Choroid plexus epithelial cell (primary cell): ENCODE data around the gene UPF2.
"Not testable (repeated sequence)": the region's sequence is repeated elsewhere in the genome, so short reads cannot be mapped to it uniquely, and the experiment has no call there.

Source experiments
- DNase-seq: peaks from one replicate; pipeline ENCODE4 v3.0.0-alpha.2; 2010; ENCODE audit warnings: low read depth
- H3K4me3 ChIP-seq: 2 replicates; pipeline ENCODE4 v1.5.1; 2011; ENCODE audit warnings: low read depth, mild to moderate bottlenecking, control low read depth, low read length, moderate library complexity
- TF ChIP-seq, protein P1 (sequence below): conservative IDR thresholded peaks from 2 replicates; pipeline ENCODE4 v1.5.1; 2011; ENCODE audit warnings: low read depth, mild to moderate bottlenecking, control low read depth, inconsistent platforms, low read length, moderate library complexity

The UPF2 gene

DNA sequence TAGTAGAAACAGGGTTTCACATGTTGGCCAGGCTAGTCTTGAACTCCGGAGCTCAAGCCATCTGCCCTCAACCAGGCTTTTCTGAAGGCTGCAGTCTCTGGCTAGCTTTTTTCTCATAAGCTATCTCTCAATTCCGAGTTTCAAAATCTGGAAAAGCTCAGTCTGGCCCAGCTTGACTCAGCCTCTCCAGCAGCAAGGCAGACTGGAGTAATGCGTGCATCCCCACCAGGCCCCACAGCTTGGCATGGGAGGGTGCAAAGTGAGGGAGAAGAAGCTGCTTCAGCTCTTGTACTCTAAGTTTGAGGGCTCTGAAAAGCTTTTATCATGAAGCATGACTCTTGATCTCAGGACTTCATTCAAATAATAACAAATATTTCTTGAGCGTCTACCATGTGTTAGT lies 30.9 kb upstream of the UPF2 start:
- no peak overlapping the region for H3K4me3 ChIP-seq
- TF ChIP-seq, protein P1, sequence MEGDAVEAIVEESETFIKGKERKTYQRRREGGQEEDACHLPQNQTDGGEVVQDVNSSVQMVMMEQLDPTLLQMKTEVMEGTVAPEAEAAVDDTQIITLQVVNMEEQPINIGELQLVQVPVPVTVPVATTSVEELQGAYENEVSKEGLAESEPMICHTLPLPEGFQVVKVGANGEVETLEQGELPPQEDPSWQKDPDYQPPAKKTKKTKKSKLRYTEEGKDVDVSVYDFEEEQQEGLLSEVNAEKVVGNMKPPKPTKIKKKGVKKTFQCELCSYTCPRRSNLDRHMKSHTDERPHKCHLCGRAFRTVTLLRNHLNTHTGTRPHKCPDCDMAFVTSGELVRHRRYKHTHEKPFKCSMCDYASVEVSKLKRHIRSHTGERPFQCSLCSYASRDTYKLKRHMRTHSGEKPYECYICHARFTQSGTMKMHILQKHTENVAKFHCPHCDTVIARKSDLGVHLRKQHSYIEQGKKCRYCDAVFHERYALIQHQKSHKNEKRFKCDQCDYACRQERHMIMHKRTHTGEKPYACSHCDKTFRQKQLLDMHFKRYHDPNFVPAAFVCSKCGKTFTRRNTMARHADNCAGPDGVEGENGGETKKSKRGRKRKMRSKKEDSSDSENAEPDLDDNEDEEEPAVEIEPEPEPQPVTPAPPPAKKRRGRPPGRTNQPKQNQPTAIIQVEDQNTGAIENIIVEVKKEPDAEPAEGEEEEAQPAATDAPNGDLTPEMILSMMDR: no peak
- DNase-seq: no peak

DNA sequence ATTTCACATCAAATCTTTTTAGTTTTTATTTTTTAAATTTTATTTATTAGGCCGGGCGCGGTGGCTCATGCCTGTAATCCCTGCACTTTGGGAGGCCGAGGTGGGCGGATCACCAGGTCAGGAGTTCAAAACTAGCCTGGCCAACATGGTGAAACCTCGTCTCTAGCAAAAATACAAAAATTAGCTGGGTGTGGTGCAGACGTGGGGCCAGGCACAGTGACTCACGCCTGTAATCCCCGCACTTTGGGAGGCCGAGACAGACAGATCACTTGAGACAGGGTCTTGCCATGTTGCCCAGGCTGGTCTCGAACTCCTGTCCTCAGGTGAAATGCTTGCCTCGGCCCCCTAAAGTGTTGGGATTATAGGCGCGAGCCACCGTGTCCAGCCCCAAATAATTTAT lies 28.8 kb upstream of the UPF2 start:
- H3K4me3 ChIP-seq, DNase-seq: not testable (repeated sequence)

DNA sequence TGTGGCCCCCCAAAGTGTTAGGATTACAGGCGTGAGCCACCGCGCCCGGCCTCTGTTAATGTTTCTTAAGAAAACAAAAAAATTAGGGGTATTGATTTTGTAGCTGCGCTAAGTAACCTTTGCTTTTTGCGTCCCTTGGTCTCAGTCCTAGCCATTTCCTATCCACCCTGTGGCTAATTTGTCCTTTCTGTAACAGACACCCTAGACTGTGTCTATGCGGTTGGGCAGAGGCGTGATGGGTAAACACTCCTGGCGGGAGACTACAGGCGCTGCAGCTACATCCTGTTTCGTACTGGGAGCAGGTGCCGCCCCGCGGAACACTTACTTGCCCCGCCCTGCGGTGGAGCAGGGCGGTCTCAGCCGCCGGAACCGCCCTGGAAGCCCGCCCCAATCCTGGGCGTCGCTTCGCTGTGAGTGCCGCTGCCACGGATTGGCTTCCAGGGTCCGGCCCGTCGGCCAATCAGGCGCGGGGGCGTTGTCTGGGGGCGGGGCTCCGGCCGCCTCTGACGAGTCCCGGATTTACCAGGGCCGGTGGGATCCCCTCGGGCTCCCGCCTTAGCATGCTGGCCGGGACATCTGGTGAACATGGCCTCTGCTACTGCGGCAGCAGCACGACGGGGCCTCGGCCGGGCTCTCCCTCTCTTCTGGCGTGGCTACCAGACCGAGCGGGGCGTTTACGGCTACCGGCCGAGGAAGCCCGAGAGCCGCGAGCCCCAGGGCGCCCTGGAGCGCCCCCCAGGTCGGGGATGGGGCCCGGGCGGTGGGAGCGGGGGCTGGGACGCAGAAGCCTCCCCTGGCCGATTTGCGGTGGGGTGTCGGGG lies 26.1 kb upstream of the UPF2 start, which contains the start of gene DHTKD1:
DHTKD1 (plus strand) TSS at position 506 of the 821 bp plus-strand sequence; CDS start at position 586, 80 bp downstream.
- H3K4me3 ChIP-seq: peak within 1 kb of the TSS; percentile 89
- TF ChIP-seq, protein P1: peak; percentile 51
- DNase-seq: peak; percentile 99

DNA sequence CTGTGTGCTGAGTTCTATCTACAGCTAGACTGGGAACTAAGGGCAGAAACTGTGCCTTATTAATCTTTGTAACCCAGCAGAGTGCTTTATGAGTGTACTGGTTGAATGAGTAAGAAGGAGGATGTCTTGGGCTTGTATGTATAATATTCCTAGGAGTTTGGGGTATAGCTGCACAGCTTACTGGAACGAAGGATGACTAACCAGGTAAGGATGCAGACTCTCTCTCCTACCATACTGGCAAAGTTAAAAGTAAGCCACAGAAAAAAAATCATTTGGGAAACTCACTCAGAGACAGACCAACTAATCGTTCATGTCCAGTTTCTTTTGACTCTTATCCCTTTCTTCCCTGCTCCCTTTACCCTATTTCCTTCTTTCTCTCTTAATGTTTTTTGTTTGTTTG lies 24.7 kb upstream of the UPF2 start:
- peak; percentile 66 for DNase-seq
- no peak overlapping the region for H3K4me3 ChIP-seq
- TF ChIP-seq, protein P1: no peak

DNA sequence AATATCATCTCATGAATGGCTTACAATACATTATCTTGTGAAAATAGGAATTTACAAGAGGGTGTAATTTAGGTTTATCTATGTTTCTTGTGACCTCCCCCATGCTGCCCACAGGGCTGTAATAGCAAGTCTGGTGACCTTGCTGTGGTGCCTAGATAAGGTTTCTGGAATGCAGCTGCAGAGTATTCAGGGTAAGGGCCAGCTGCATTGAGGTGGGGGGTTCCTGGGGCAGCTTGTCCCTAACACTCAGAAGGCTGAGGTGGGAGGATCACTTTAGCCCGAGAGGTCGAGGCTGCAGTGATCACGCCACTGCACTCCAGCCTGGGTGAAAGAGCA lies 20.8 kb upstream of the UPF2 start:
- TF ChIP-seq, protein P1: no peak
- no peak overlapping the region for H3K4me3 ChIP-seq
- no peak for DNase-seq

DNA sequence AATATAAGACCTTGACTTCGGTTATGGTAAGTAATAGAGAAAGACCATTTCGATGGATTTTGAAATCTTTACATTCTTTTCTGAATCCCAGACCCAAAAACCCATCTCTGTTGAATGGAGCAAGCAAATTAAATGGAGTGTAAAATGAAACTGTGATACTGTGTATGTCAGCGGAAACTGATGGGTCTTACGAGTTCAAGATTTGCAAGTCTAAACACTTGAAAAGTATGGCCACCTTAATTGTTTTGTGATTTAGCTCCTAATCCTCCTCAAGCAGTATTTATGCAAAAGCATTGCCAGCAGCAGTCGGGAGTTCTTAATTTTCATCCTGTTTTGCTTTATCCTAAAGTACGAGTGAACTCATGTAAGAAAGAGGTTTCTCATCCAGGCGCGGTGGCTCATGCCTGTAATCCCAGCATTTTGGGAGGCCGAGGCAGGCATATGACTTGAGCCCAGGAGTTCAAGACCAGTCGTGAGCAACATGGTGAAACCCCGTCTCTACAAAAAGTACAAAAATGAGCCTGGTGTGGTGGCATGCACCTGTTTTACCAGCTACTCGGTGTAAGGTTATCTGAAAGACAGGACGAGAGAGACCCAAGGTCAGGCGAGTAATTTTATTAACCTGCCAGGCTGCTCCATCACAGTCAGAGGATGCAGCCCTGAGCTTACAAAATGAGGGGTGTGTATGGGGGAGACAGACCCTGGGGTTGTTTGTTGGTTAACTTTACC lies 20.3 kb upstream of the UPF2 start:
- H3K4me3 ChIP-seq: no peak overlapping the region
- no peak for DNase-seq
- TF ChIP-seq, protein P1: no peak

DNA sequence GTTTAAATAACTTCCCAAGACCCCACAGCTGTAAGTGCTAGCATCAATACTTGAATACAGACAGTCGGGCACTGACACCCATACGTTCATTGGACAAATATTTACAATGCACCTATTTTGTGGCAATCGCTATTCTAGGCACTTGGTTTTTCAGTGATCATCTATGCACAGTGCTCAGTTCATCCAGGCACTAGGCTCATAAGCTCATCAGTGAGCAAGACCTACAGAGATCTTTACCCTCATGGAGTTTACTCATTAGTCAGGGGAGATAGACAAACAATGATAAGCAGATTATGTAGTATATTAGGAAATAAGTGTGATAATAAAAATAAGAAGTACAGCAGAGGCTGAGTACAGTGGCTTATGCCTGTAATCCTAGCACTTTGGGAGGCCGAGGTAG lies 18.5 kb upstream of the UPF2 start:
- DNase-seq: no peak
- H3K4me3 ChIP-seq: no peak overlapping the region
- TF ChIP-seq, protein P1: no peak
